K562 treated with DMSO at 1 percent for 4 hours (cell line): ENCODE data around the gene VWF. TPM values are rescaled to one million over a fixed set of nuclear protein-coding genes. Genes with fewer than 3 reads are reported as not detected.

Experiments used
- total RNA-seq: library from RNA; unstranded; fragments of 300-600 nt; gene quantifications from 2 replicates; pipeline ENCODE4 v1.2.3, GENCODE V29; 2022; ENCODE audit not compliant: insufficient read depth

Gene VWF
- total RNA-seq: not detected in 2 replicates

DNA sequence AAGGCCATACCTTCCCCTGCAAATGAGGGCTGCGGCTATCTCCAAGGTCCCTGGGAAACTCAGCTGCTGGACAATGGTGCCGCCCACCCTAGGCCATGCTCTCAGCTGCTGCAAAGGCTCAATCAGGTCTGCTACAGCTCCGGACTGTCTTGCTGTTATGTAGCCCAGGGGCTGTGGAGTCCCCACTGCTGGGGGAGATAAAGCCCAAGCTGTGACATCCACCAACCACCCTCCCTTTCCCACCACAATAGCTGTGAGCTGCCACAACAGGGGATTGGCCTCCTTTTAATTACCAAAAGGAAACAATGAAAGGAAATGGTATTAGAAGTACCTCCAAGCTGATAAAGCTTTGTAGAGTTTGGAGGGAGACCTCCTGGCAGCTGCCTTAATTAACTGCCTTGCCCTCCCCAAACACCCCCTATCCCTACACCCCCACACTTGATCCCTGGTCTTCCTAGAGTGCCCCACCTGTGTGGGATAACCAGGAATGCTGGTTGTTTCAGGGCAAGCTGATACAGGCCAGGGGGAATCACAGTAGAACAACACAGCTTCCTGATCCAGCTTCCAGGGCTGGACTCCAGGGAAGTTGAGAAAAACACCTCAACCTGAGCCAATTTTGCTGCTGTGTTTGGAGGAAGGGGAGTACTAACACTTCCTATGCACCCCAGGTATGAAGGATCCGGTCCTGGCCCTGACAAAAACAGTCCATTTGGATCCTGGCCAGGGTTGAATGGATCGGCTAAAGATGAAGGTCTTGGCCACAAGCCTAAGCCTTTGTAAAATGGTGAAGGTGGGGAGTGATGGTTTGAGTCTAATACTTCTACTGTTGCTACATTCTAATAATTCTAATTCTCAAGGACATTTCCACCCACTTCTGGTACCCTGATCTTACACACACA lies at the start of gene VWF:
TSS of gene VWF (minus strand) at position 260 of the 899 bp plus-strand sequence. CDS start 1,474 bp downstream, outside the sequence.

DNA sequence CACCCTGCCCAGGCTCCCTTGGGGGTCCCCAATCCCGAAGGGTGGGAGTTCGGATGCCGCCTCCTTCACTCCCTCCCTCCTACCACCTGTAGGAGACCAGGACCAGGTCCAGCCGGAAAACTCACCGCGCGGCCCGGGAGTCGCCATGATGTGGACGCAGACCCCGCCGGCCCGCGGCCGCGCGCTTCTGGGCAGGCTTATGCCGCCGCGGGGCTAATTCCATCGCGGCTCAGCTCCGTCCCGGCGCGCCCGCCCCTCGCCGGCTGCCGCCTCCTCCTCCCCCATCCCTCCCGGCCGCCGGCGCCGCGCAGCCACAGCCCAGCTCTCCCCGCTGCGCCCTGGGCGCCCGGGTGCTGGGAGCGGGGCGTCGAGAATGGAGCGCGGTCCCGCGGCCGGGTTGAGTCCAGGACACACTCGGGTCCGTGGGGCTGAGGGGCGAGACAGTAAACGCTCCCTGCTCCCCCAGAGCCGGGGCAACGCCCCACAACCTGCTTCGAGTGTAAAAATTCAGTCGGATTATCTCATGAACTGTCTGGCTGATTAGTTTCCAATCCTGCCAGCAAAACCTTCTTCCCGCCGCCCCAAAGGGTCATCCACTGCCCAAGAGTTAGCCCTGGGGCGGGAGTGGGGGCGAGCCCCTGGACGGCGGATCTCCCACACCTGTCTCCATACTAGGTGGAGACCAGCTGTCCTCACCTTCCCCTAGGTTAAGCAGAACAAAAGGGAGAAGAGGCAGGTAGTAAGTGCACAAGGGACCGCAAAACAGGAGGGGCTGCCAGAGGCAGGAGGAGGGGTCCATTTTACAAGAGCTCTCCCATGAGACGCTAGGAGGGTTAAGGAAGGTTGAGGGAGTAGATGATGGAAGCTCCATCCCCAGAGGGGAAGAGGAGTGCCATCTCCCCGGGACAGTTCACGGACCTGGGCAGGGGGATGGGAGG lies 179.1 kb downstream of the VWF start, which contains the start of gene ANO2:
TSS of gene ANO2 (minus strand) at position 189 of the 938 bp plus-strand sequence. CDS start at position 147, 42 bp downstream.

Other genes starting within 250 kb of the VWF start
- 0.15 TPM in 1 of 2 replicates, not detected in the other for gene ANO2, start 179.4 kb downstream of the VWF start, total RNA-seq
- 2.3 TPM in 1 of 2 replicates, not detected in the other for gene CD9, start 75.7 kb upstream of the VWF start, total RNA-seq
- gene PLEKHG6, start 186.0 kb upstream of the VWF start, total RNA-seq: not detected in 2 replicates
- 22.5 and 28.6 TPM in 2 replicates for gene TNFRSF1A, start 217.4 kb upstream of the VWF start, total RNA-seq